SK-N-SH (cell line): Measurements from ENCODE around the gene TSEN15. TPM values are rescaled to one million over a fixed set of nuclear protein-coding genes. Genes with fewer than 3 reads are reported as not detected.

Experiments
- CTCF ChIA-PET: fragments of 300-600, 350-600 bp; formaldehyde crosslinking; extraction: SDS; loops from one replicate; lab custom pipeline; 2021; lab: Yijun Ruan, JAX
- POLR2A ChIA-PET: fragments of 350-600 bp; sonication (Branson Sonifier 250); formaldehyde crosslinking; extraction: SDS; loops from one replicate; lab custom pipeline; 2020; ENCODE audit warnings: antibody characterized with exemption, inconsistent platforms; lab: Yijun Ruan, JAX
- DNase-seq: peaks from one replicate; pipeline ENCODE4 v3.0.0; 2012
- H2AFZ ChIP-seq: fragments of 200-600 bp; sonication (generic); 2 replicates; pipeline ENCODE4 v1.8.1; 2016; ENCODE audit warnings: antibody characterized with exemption, mild to moderate bottlenecking, low read depth
- H3F3A ChIP-seq: fragments of 200-600 bp; sonication (generic); replicated peaks from 2 replicates; pipeline ENCODE3; 2016; ENCODE audit warnings: antibody characterized with exemption, mild to moderate bottlenecking; ENCODE audit not compliant: insufficient read depth
- H3K27ac ChIP-seq, 2 experiments: fragments of 200-500 bp in 1 of 2; fragments of 200-600 bp in 1 of 2; sonication (Bioruptor generic) in 1 of 2; sonication (generic), shearing (Covaris generic) in 1 of 2; 2 replicates each; pipeline versions ENCODE4 v1.5.1 to v1.6.1; 2014 to 2016; ENCODE audit warnings: low read depth in 2 of 2, inconsistent platforms in 1 of 2, low read length in 1 of 2, mild to moderate bottlenecking in 1 of 2, mixed read lengths in 1 of 2
- H3K27me3 ChIP-seq: fragments of 200-600 bp; sonication (generic), shearing (Covaris generic); 2 replicates; pipeline ENCODE4 v1.6.1; 2016; ENCODE audit warnings: mixed run types; ENCODE audit not compliant: insufficient read depth
- H3K36me3 ChIP-seq, 2 experiments: fragments of 200-500 bp in 1 of 2; fragments of 200-600 bp in 1 of 2; sonication (Bioruptor generic) in 1 of 2; sonication (generic) in 1 of 2; replicated peaks in 1 of 2; 2 replicates each; pipeline versions ENCODE3 to v1.5.1; 2014 to 2016; ENCODE audit warnings: low read length in 1 of 2, mild to moderate bottlenecking in 1 of 2; ENCODE audit not compliant: insufficient read depth in 2 of 2, control insufficient read depth in 1 of 2
- H3K4me1 ChIP-seq, 2 experiments: fragments of 200-500 bp in 1 of 2; fragments of 200-600 bp in 1 of 2; sonication (Bioruptor generic) in 1 of 2; sonication (generic), shearing (Covaris generic) in 1 of 2; 2 replicates each; pipeline versions ENCODE4 v1.5.1 to v1.6.1; 2014 to 2016; ENCODE audit warnings: low read depth in 1 of 2, low read length in 1 of 2, mixed run types in 1 of 2; ENCODE audit not compliant: insufficient read depth in 2 of 2, control insufficient read depth in 1 of 2
- H3K4me2 ChIP-seq: fragments of 200-600 bp; sonication (generic), shearing (Covaris generic); 2 replicates; pipeline ENCODE4 v1.6.1; 2017; ENCODE audit warnings: mixed run types
- H3K4me3 ChIP-seq, 2 experiments: fragments of 200-500 bp in 1 of 2; fragments of 200-600 bp in 1 of 2; sonication (Bioruptor generic) in 1 of 2; sonication (generic), shearing (Covaris generic) in 1 of 2; 2 replicates each; pipeline versions ENCODE4 v1.5.1 to v1.8.1; 2014 to 2016; ENCODE audit warnings: low read depth in 2 of 2, inconsistent platforms in 1 of 2, low read length in 1 of 2, mild to moderate bottlenecking in 1 of 2, mixed read lengths in 1 of 2, moderate library complexity in 1 of 2
- H3K79me2 ChIP-seq: fragments of 200-600 bp; sonication (generic); 2 replicates; pipeline ENCODE4 v1.8.1; 2017; ENCODE audit warnings: mild to moderate bottlenecking; ENCODE audit not compliant: insufficient read depth
- H3K9ac ChIP-seq: fragments of 200-600 bp; sonication (generic); 2 replicates; pipeline ENCODE4 v1.6.1; 2017; ENCODE audit warnings: mixed run types
- H3K9me2 ChIP-seq: fragments of 200-600 bp; sonication (generic); 2 replicates; pipeline ENCODE4 v1.6.1; 2017; ENCODE audit warnings: mixed run types
- H3K9me3 ChIP-seq: fragments of 200-600 bp; sonication (generic); 2 replicates; pipeline ENCODE4 v1.6.1; 2017; ENCODE audit warnings: mixed run types, mild to moderate bottlenecking, moderate library complexity
- H4K20me1 ChIP-seq: fragments of 200-600 bp; sonication (generic); 2 replicates; pipeline ENCODE4 v1.6.1; 2017; ENCODE audit warnings: mild to moderate bottlenecking, mixed run types; ENCODE audit not compliant: insufficient read depth
- CHD2 ChIP-seq: fragments of 150-350 bp; IDR thresholded peaks from 2 replicates; pipeline ENCODE4 v1.6.1; 2018; ENCODE audit warnings: low read length; ENCODE audit not compliant: partially characterized antibody
- CTCF ChIP-seq: fragments of 200-600 bp; sonication (generic); IDR thresholded peaks from 2 replicates; pipeline ENCODE4 v1.6.1; 2017; ENCODE audit warnings: antibody characterized with exemption, mild to moderate bottlenecking, moderate library complexity
- ELF1 ChIP-seq: IDR thresholded peaks from 2 replicates; pipeline ENCODE4 v1.4.0; 2012
- MEF2A ChIP-seq: IDR thresholded peaks from 2 replicates; pipeline ENCODE4 v1.4.0; 2012; ENCODE audit warnings: low read depth, borderline replicate concordance
- NRF1 ChIP-seq: IDR thresholded peaks from 2 replicates; pipeline ENCODE4 v1.6.1; 2012; ENCODE audit warnings: low read depth, mild to moderate bottlenecking, low read length
- RAD21 ChIP-seq: IDR thresholded peaks from 2 replicates; pipeline ENCODE4 v1.6.1; 2012; ENCODE audit warnings: mild to moderate bottlenecking, low read length
- RCOR1 ChIP-seq: fragments of 150-350 bp; IDR thresholded peaks from 2 replicates; pipeline ENCODE4 v1.6.1; 2017; ENCODE audit warnings: antibody characterized with exemption, low read length
- RFX5 ChIP-seq: IDR thresholded peaks from 2 replicates; pipeline ENCODE4 v1.6.1; 2012; ENCODE audit warnings: mild to moderate bottlenecking, improper control_type of control experiment, low read length
- RXRA ChIP-seq: IDR thresholded peaks from 2 replicates; pipeline ENCODE4 v1.4.0; 2012; ENCODE audit warnings: low read depth, mild to moderate bottlenecking, borderline replicate concordance
- USF1 ChIP-seq: IDR thresholded peaks from 2 replicates; pipeline ENCODE4 v1.4.0; 2012; ENCODE audit warnings: low read depth, borderline replicate concordance
- YY1 ChIP-seq: IDR thresholded peaks from 2 replicates; pipeline ENCODE4 v1.4.0; 2012; ENCODE audit warnings: low read depth, mild to moderate bottlenecking
- WGBS: methylation state at CpG from one replicate; pipeline ENCODE4 v1.1.6; 2017; ENCODE audit warnings: low lambda C conversion rate; 5-methylcytosine and 5-hydroxymethylcytosine counted together
- polyA plus RNA-seq, 3 experiments: library from polyadenylated mRNA; depleted of rRNA; stranded (reverse); fragments of >200 nt; gene quantifications; 2 replicates each; pipeline ENCODE4 v1.2.3, GENCODE V29; 2012
- TF ChIP-seq, protein P1 (sequence below): IDR thresholded peaks from 2 replicates; pipeline ENCODE4 v1.6.1; 2012; ENCODE audit warnings: mild to moderate bottlenecking, low read depth, low read length, moderate library complexity

TSEN15 gene
- polyA plus RNA-seq, 1 of the 3 experiments (the other 2 are of a cell fraction) = 29.0 TPM

GRCh38 chr1:184078564-184079249 lies 27.2 kb downstream of the TSEN15 start:
- CTCF ChIA-PET = interaction anchor here (0.7 to 5.0 kb wide), 5 partner anchors 10 to 613 kb away, joined by 3 to 27 read pairs (median 5); no protein-coding TSS in a partner anchor
- H3K79me2 ChIP-seq = no peaks in the 10 kb centered on the region
- 92% methylated on average over 2 of the region's 2 CpGs for WGBS

More at GRCh38 chr1:184078564-184079249, 27.2 kb downstream of the TSEN15 start:
- Histone ChIP-seq H4K20me1 (no peaks in the 10 kb centered on the region), H3F3A (no peaks in the 10 kb centered on the region), H3K36me3 (peaks cover 10 to 11% of the 10 kb centered on the region in 2 experiments), H3K4me2 (no peak overlapping the region), H3K4me1 (no peaks in the 10 kb centered on the region; a peak in 1 of 4 replicates), H3K27ac (no peak overlapping the region), H3K9me2 (no peaks in the 10 kb centered on the region), H3K9me3 (peaks cover 4% of the 10 kb centered on the region; the same call in 1 of the 2 replicates), H3K4me3 (no peak overlapping the region), H3K27me3 (no peaks in the 10 kb centered on the region), H2AFZ (no peak overlapping the region), H3K9ac (no peak overlapping the region)
- POLR2A ChIA-PET = no interaction called here
- TF ChIP-seq MEF2A (no peak), CHD2 (no peak), RXRA (no peak), RCOR1 (no peak), RFX5 (no peak), RAD21 (no peak), CTCF (no peak), YY1 (no peak), USF1 (no peak), NRF1 (no peak), ELF1 (no peak)
- TF ChIP-seq, protein P1, sequence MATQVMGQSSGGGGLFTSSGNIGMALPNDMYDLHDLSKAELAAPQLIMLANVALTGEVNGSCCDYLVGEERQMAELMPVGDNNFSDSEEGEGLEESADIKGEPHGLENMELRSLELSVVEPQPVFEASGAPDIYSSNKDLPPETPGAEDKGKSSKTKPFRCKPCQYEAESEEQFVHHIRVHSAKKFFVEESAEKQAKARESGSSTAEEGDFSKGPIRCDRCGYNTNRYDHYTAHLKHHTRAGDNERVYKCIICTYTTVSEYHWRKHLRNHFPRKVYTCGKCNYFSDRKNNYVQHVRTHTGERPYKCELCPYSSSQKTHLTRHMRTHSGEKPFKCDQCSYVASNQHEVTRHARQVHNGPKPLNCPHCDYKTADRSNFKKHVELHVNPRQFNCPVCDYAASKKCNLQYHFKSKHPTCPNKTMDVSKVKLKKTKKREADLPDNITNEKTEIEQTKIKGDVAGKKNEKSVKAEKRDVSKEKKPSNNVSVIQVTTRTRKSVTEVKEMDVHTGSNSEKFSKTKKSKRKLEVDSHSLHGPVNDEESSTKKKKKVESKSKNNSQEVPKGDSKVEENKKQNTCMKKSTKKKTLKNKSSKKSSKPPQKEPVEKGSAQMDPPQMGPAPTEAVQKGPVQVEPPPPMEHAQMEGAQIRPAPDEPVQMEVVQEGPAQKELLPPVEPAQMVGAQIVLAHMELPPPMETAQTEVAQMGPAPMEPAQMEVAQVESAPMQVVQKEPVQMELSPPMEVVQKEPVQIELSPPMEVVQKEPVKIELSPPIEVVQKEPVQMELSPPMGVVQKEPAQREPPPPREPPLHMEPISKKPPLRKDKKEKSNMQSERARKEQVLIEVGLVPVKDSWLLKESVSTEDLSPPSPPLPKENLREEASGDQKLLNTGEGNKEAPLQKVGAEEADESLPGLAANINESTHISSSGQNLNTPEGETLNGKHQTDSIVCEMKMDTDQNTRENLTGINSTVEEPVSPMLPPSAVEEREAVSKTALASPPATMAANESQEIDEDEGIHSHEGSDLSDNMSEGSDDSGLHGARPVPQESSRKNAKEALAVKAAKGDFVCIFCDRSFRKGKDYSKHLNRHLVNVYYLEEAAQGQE = no peak
- no peak for DNase-seq
